ENCODE measurements around the gene ATP10B. TPM values are rescaled to one million over a fixed set of nuclear protein-coding genes. Genes with fewer than 3 reads are reported as not detected.

ATP10B gene
- total RNA-seq, 6 experiments from 2014 or later = 0.06 to 1.4 (median 0.51) TPM; not detected in 3

GRCh38 chr5:160847526-160848085 is 4.4 kb downstream of the ATP10B start:
- WGBS (ENCODE audit: insufficient coverage, low coverage, low lambda C conversion rate, missing lambda C conversion rate) = 44% methylated on average over 5 of the region's 5 CpGs
- DNase-seq = no peak
- no peak overlapping the region for H3K27ac ChIP-seq
- H3K9me3 ChIP-seq = no peaks in the 10 kb centered on the region
- ATAC-seq = no peak
- no peaks in the 10 kb centered on the region for H3K4me1 ChIP-seq
- H3K4me3 ChIP-seq = no peak overlapping the region
- no peaks in the 10 kb centered on the region for H3K27me3 ChIP-seq
- intact Hi-C loops (cut with DNase I) = no loop called here
- TF ChIP-seq POLR2A (IDR thresholded peaks at IDR 0.05) (no peak), CTCF (IDR thresholded peaks at IDR 0.05) (no peak)
- H3K36me3 ChIP-seq = no peaks in the 10 kb centered on the region

GRCh38 chr5:160846642-160847041 is 5.4 kb downstream of the ATP10B start:
- no peaks in the 10 kb centered on the region for H3K27me3 ChIP-seq
- no peaks in the 10 kb centered on the region for H3K36me3 ChIP-seq
- ATAC-seq = no peak
- no peak overlapping the region for H3K4me3 ChIP-seq
- H3K4me1 ChIP-seq = no peaks in the 10 kb centered on the region
- TF ChIP-seq CTCF (IDR thresholded peaks at IDR 0.05) (no peak), POLR2A (IDR thresholded peaks at IDR 0.05) (no peak)
- WGBS (ENCODE audit: insufficient coverage, low coverage, low lambda C conversion rate, missing lambda C conversion rate) = 48% methylated on average over 3 of the region's 3 CpGs
- no peak for DNase-seq
- intact Hi-C loops (cut with DNase I) = no loop called here
- H3K27ac ChIP-seq = no peak overlapping the region
- H3K9me3 ChIP-seq = no peaks in the 10 kb centered on the region

- H3K4me3 ChIP-seq = no peak overlapping the region
- no peaks in the 10 kb centered on the region for H3K4me1 ChIP-seq
- TF ChIP-seq CTCF (IDR thresholded peaks at IDR 0.05) (no peak), POLR2A (IDR thresholded peaks at IDR 0.05) (no peak)
- no peaks in the 10 kb centered on the region for H3K36me3 ChIP-seq
- intact Hi-C loops (cut with DNase I) = no loop called here
- H3K9me3 ChIP-seq = no peaks in the 10 kb centered on the region
- no peaks in the 10 kb centered on the region for H3K27me3 ChIP-seq
- ATAC-seq (no peak), DNase-seq (no peak)
- H3K27ac ChIP-seq = no peak overlapping the region
- WGBS (ENCODE audit: insufficient coverage, low coverage, low lambda C conversion rate, missing lambda C conversion rate) = 33% methylated on average over 2 of the region's 2 CpGs
These were observed 7.8 kb downstream of the ATP10B start for GRCh38 chr5:160844177-160844576.

GRCh38 chr5:160843240-160843639 is 8.8 kb downstream of the ATP10B start:
- no peaks in the 10 kb centered on the region for H3K27me3 ChIP-seq
- TF ChIP-seq CTCF (IDR thresholded peaks at IDR 0.05) (no peak), POLR2A (IDR thresholded peaks at IDR 0.05) (no peak)
- H3K27ac ChIP-seq = no peak overlapping the region
- H3K4me3 ChIP-seq = no peak overlapping the region
- 0% methylated on average over 2 of the region's 2 CpGs for WGBS (ENCODE audit: insufficient coverage, low coverage, low lambda C conversion rate, missing lambda C conversion rate)
- H3K9me3 ChIP-seq = no peaks in the 10 kb centered on the region
- ATAC-seq (no peak), DNase-seq (no peak)
- intact Hi-C loops (cut with DNase I) = no loop called here
- H3K4me1 ChIP-seq = no peaks in the 10 kb centered on the region
- no peaks in the 10 kb centered on the region for H3K36me3 ChIP-seq
